Astrocyte (in vitro differentiated cells and primary cell): ENCODE data around the gene PSAP. TPM values are rescaled to one million over a fixed set of nuclear protein-coding genes. Genes with fewer than 3 reads are reported as not detected.

Experiments used
- DNase-seq: peaks from one replicate; pipeline ENCODE4 v3.0.0-alpha.2; 2010; ENCODE audit warnings: low read depth
- FAIRE-seq: peaks from 2 replicates; lab custom pipeline; 2011; peaks lifted over from hg19 to GRCh38; lab: Jason Lieb, UNC
- H2AFZ ChIP-seq: 2 replicates; pipeline ENCODE4 v1.6.0; 2012; ENCODE audit warnings: low read depth, low read length, inconsistent platforms
- H3K27ac ChIP-seq: 2 replicates; pipeline ENCODE4 v1.5.1; 2011; ENCODE audit warnings: low read depth, low read length, inconsistent platforms
- H3K27me3 ChIP-seq: 2 replicates; pipeline ENCODE4 v1.6.0; 2011; ENCODE audit warnings: low read length, inconsistent platforms; ENCODE audit not compliant: insufficient read depth
- H3K36me3 ChIP-seq: 2 replicates; pipeline ENCODE4 v1.5.1; 2011; ENCODE audit warnings: low read length, inconsistent platforms; ENCODE audit not compliant: insufficient read depth
- H3K4me1 ChIP-seq: 2 replicates; pipeline ENCODE4 v1.5.1; 2011; ENCODE audit warnings: low read length, inconsistent platforms; ENCODE audit not compliant: insufficient read depth
- H3K4me2 ChIP-seq: 2 replicates; pipeline ENCODE4 v1.6.0; 2012; ENCODE audit warnings: low read length, inconsistent platforms
- H3K4me3 ChIP-seq: 2 replicates; pipeline ENCODE4 v1.5.1; 2011; ENCODE audit warnings: low read depth, mild to moderate bottlenecking, low read length, inconsistent platforms; ENCODE audit not compliant: insufficient read depth
- H3K79me2 ChIP-seq: 2 replicates; pipeline ENCODE4 v1.6.0; 2012; ENCODE audit warnings: mild to moderate bottlenecking, low read length, inconsistent platforms; ENCODE audit not compliant: insufficient read depth
- H3K9ac ChIP-seq: 2 replicates; pipeline ENCODE4 v1.6.0; 2012; ENCODE audit warnings: mild to moderate bottlenecking, low read length, inconsistent platforms
- H3K9me3 ChIP-seq: 2 replicates; pipeline ENCODE4 v1.5.1; 2012; ENCODE audit warnings: low read depth, mild to moderate bottlenecking, low read length, inconsistent platforms; ENCODE audit not compliant: insufficient read depth
- H4K20me1 ChIP-seq: 2 replicates; pipeline ENCODE4 v1.6.0; 2012; ENCODE audit warnings: low read length, inconsistent platforms; ENCODE audit not compliant: insufficient read depth
- H3K27ac Mint-ChIP-seq: one replicate; pipeline ENCODE4 v1.8.0; 2021; ENCODE audit warnings: mild to moderate bottlenecking, mixed read lengths; ENCODE audit not compliant: unreplicated experiment
- H3K27me3 Mint-ChIP-seq: one replicate; pipeline ENCODE4 v1.8.0; 2021; ENCODE audit warnings: low read depth, mixed read lengths; ENCODE audit not compliant: unreplicated experiment
- H3K36me3 Mint-ChIP-seq: one replicate; pipeline ENCODE4 v1.8.0; 2021; ENCODE audit warnings: low read depth, mixed read lengths; ENCODE audit not compliant: unreplicated experiment
- H3K4me1 Mint-ChIP-seq: one replicate; pipeline ENCODE4 v1.8.0; 2021; ENCODE audit warnings: low read depth, mixed read lengths; ENCODE audit not compliant: unreplicated experiment
- H3K4me3 Mint-ChIP-seq: one replicate; pipeline ENCODE4 v1.8.0; 2021; ENCODE audit warnings: mild to moderate bottlenecking, moderate library complexity, mixed read lengths; ENCODE audit not compliant: unreplicated experiment
- H3K9me3 Mint-ChIP-seq: one replicate; pipeline ENCODE4 v1.8.0; 2021; ENCODE audit warnings: mild to moderate bottlenecking, mixed read lengths; ENCODE audit not compliant: unreplicated experiment
- EZH2 ChIP-seq: IDR thresholded peaks from 2 replicates; pipeline ENCODE4 v1.6.1; 2012; ENCODE audit warnings: mild to moderate bottlenecking, low read length, inconsistent platforms; ENCODE audit not compliant: insufficient read depth
- total RNA-seq: library from RNA; stranded (reverse); gene quantifications from 2 replicates; pipeline ENCODE4 v1.2.1, GENCODE V29; 2021
- TF ChIP-seq, protein P1 (sequence below): IDR thresholded peaks from 2 replicates; pipeline ENCODE4 v1.5.1; 2011; ENCODE audit warnings: low read depth, mild to moderate bottlenecking, inconsistent platforms, low read length, moderate library complexity; ENCODE audit not compliant: insufficient read depth

PSAP gene
- total RNA-seq, 1 donor from 2014 or later = 1,120 TPM

DNA sequence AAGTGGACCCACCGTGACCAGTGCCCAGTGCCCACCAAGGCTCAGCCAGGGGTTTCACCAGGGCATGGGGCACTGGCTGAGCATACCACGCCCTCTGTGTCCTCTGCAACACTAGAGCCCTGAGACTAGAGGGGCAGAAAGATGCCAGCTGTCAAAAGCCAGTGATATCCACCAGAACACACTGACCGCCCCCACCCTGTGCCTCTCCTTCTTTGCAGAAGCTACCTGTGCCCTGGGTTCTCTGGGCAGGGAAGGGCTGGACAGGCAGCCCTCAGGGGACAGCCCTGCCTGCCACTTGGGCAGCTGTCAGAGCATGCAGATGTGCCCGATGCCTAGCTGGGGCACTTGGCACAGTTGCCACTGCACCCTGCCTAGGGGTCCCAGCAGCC is 78.2 kb downstream of the PSAP start:
- H3K36me3 Mint-ChIP-seq = peaks cover 1% of the 10 kb centered on the region
- peaks cover 17% of the 10 kb centered on the region for H3K4me1 Mint-ChIP-seq
- H3K4me3 ChIP-seq = peak overlapping the region; percentile 52
- peak overlapping the region; percentile 34 for H3K4me3 Mint-ChIP-seq
- DNase-seq (no peak), FAIRE-seq (no peak)
- H3K27ac ChIP-seq = no peak overlapping the region
- no peaks in the 10 kb centered on the region for H3K27me3 ChIP-seq
- peak overlapping the region; percentile 68 for H3K9ac ChIP-seq
- peaks cover 36% of the 10 kb centered on the region for H3K27me3 Mint-ChIP-seq
- H3K79me2 ChIP-seq = no peaks in the 10 kb centered on the region
- TF ChIP-seq EZH2 = no peak
- TF ChIP-seq, protein P1, sequence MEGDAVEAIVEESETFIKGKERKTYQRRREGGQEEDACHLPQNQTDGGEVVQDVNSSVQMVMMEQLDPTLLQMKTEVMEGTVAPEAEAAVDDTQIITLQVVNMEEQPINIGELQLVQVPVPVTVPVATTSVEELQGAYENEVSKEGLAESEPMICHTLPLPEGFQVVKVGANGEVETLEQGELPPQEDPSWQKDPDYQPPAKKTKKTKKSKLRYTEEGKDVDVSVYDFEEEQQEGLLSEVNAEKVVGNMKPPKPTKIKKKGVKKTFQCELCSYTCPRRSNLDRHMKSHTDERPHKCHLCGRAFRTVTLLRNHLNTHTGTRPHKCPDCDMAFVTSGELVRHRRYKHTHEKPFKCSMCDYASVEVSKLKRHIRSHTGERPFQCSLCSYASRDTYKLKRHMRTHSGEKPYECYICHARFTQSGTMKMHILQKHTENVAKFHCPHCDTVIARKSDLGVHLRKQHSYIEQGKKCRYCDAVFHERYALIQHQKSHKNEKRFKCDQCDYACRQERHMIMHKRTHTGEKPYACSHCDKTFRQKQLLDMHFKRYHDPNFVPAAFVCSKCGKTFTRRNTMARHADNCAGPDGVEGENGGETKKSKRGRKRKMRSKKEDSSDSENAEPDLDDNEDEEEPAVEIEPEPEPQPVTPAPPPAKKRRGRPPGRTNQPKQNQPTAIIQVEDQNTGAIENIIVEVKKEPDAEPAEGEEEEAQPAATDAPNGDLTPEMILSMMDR = no peak
- H2AFZ ChIP-seq = peak overlapping the region; percentile 82
- H3K9me3 ChIP-seq = no peaks in the 10 kb centered on the region
- H3K27ac Mint-ChIP-seq = no peak overlapping the region
- H3K4me1 ChIP-seq = peaks cover 22% of the 10 kb centered on the region
- no peaks in the 10 kb centered on the region for H3K36me3 ChIP-seq
- no peaks in the 10 kb centered on the region for H4K20me1 ChIP-seq
- H3K9me3 Mint-ChIP-seq = peaks cover 3% of the 10 kb centered on the region
- H3K4me2 ChIP-seq = peak overlapping the region; percentile 86

DNA sequence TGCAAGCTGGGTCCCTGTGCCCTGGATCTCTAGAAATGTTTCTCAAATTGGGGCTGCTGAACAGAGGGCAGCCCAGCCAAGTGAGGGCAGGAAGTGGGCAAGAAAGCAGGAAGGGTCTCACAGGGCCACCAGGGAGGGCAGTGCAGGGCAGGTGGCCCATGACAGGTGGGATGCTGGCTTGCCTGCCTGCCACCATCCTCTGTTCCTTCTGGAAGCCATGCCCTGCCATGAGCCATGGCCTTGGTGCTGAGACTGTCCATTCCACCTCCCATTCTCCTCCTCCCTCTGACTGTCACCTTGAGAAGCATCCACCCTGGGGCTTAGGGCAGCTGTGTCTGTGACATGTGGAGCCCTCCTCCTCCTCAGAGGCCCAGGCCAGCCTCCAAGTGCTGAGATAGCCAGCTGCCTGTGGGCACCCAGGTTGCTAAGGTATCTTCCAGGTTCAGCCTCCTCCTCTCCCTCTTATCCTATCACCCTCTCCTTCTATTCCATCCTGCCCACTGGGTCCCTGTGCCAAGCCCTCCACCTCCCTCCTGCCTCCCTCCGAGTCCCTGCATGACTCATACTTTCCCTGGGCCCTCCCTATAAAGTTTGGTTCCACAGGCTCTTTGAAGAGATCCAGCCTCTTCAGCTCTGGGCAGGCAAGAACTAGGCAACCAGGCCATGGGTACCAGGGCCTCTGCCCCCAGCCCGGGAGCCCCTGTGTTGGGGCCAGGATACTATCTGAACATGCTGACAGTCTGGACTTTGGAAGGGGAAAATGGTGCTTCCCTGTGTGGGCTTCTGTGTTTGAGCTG is 79.0 kb downstream of the PSAP start:
- peak; percentile 68 for DNase-seq
- Mint-ChIP-seq H3K4me1 (peaks cover 22% of the 10 kb centered on the region), H3K27me3 (peaks cover 31% of the 10 kb centered on the region), H3K9me3 (no peaks in the 10 kb centered on the region), H3K36me3 (no peaks in the 10 kb centered on the region), H3K4me3 (no peak overlapping the region), H3K27ac (peak overlapping the region; percentile 47)
- no peak for TF ChIP-seq EZH2
- TF ChIP-seq, protein P1 = no peak
- no peak overlapping the region for H3K4me3 ChIP-seq
- no peaks in the 10 kb centered on the region for H4K20me1 ChIP-seq
- H3K36me3 ChIP-seq = no peaks in the 10 kb centered on the region
- no peak overlapping the region for H2AFZ ChIP-seq
- H3K27me3 ChIP-seq = no peaks in the 10 kb centered on the region
- FAIRE-seq = no peak
- peak overlapping the region; percentile 86 for H3K4me2 ChIP-seq
- H3K9me3 ChIP-seq = no peaks in the 10 kb centered on the region
- peaks cover 31% of the 10 kb centered on the region for H3K4me1 ChIP-seq
- H3K79me2 ChIP-seq = no peaks in the 10 kb centered on the region
- no peak overlapping the region for H3K27ac ChIP-seq
- H3K9ac ChIP-seq = no peak overlapping the region

DNA sequence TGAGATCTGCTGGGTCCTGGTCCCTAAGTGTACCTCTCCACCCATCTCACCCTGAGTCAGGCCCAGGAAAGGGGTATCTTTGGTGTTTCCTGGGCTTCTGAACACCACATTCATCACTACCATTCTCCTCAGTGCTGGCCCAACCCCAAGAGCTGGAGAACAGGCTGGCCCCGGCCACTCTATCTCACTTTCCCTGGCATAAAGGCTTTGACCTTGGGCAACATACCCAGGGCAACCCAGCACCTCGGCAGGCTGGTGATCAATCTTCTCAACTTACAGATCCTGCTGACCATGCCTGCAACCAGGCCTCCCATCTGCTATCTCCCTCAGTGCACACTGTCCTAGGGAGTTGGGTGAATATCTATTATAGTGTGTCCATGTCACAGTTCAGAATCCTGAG is 79.8 kb downstream of the PSAP start:
- no peak overlapping the region for H3K4me3 ChIP-seq
- H3K36me3 ChIP-seq = no peaks in the 10 kb centered on the region
- H3K4me1 Mint-ChIP-seq = peaks cover 29% of the 10 kb centered on the region
- FAIRE-seq (no peak), DNase-seq (no peak)
- H3K79me2 ChIP-seq = no peaks in the 10 kb centered on the region
- H3K4me3 Mint-ChIP-seq = no peak overlapping the region
- H3K9me3 Mint-ChIP-seq = no peaks in the 10 kb centered on the region
- TF ChIP-seq, protein P1 = no peak
- TF ChIP-seq EZH2 = no peak
- peaks cover 26% of the 10 kb centered on the region for H3K27me3 Mint-ChIP-seq
- no peak overlapping the region for H3K27ac ChIP-seq
- no peak overlapping the region for H3K27ac Mint-ChIP-seq
- peaks cover 38% of the 10 kb centered on the region for H3K4me1 ChIP-seq
- no peaks in the 10 kb centered on the region for H3K9me3 ChIP-seq
- H2AFZ ChIP-seq = no peak overlapping the region
- H3K36me3 Mint-ChIP-seq = no peaks in the 10 kb centered on the region
- H3K4me2 ChIP-seq = no peak overlapping the region
- H3K9ac ChIP-seq = no peak overlapping the region
- no peaks in the 10 kb centered on the region for H3K27me3 ChIP-seq
- no peaks in the 10 kb centered on the region for H4K20me1 ChIP-seq
